Mesenteric fat pad (tissue), 1 donor: ENCODE data around the gene ASTL. TPM values are rescaled to one million over a fixed set of nuclear protein-coding genes. Genes with fewer than 3 reads are reported as not detected.

Source experiments
- DNase-seq: peaks from one replicate; pipeline ENCODE4 v3.0.0-alpha.2; 2020; ENCODE audit warnings: low spot score
- total RNA-seq: library from RNA; stranded (reverse); fragmentation: NEBNext Ultra II Directional; extraction: Animal tissue kit (Norgen Biotek cat#: 25700); gene quantifications from one replicate; pipeline ENCODE4 v1.2.1, GENCODE V29; 2021
- donor health status: DM: yes; HTN: yes; CAD: no.

The ASTL gene
- total RNA-seq, 1 donor from 2014 or later = not detected

DNA sequence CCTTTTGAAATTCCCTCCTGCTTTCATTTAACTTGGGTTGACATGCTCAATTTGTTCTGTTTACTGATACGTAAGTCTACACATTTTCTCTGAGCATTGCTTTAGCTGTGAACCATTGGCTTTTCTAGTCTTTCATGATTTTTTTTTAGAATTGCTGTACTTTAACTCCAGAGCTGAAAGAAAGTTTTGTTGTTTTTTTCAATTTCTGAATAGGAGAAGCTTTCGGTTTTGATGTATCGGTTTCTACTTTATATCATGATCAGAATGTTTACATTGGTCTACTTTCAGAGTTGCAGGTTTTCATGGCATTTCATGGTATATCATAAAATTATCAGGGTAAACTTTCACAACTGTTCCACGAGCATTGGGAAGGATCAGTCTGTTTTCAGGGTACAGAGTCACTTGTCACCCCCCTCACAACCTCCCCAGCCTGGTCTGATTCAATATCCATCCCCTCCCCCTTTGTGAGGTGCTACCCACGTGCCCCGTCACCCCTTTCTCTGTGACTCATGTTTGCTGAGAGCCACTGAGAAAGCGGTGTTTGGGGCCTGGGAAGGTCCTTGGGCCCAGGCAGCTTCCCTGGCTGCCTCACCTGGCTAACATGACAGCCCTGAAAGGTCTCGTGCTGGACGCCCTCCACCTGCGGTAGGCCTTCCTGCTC, 7.0 kb downstream of the ASTL start:
- no peak for DNase-seq

DNA sequence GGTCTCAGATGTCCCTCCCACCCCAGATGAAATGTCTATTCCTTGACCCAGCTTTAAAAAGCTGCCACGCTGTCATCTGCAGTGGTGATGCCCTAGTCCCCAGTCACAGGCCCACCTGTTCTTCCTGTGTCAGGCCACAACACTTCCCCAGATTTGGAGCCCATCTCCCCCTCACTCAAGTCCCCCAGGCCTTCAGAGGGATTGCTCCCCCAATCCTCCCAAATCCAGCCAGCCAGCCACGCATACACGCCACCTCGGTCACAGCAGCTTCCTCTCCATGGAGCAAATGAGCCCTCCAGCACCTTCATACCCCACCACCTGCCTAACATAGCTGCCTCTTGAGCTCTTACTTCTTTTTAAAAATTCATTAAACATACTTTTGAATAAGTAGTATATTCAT, 7.8 kb downstream of the ASTL start:
- DNase-seq = no peak

DNA sequence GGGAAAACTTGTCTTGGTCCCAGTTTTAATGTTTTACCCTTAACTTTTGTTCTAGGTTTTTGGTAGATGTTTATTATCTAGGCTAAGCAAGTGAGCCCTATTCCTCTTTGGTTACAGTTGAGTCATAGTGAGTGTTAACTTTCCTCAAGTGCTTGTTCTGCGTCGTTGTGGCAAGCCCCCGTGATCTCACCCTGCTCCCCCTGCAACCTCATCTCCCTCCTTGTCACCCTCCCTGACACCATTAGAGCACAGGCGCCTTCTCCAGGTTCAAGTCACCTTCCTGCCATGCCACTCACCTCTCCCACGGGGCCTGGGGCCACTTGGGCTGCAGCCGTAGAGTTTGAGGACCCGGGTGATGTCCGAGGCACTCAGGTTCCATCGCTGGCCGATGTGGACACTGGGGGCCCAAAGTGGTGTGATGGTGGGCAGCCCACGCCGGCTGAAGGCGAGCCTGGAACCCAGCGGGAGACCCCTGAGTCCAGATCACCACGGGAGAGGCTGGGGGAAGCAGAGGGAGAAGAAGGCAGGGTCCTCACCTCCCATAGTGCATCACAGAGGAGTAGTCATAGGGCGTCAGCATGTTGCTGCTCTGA, 8.7 kb downstream of the ASTL start:
- DNase-seq = no peak

DNA sequence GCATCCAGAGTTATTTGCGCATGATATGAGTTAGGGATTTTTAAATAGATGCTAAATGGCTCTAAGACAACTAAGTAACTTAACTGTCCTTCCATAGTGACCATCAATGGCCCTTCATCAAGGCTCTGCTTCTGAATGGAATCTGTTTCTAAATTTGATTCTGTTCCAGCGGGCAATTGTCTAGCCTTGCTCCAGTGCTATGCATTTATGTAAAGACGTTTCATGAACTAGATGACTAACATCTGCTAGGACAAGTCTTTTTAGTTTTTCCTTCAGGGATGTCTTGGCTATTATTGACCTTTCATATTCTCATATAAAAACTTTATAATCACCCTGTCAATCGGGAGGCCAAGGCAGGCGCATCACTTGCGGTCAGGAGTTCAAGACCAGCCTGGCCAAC, 9.8 kb downstream of the ASTL start:
- no peak for DNase-seq

DNA sequence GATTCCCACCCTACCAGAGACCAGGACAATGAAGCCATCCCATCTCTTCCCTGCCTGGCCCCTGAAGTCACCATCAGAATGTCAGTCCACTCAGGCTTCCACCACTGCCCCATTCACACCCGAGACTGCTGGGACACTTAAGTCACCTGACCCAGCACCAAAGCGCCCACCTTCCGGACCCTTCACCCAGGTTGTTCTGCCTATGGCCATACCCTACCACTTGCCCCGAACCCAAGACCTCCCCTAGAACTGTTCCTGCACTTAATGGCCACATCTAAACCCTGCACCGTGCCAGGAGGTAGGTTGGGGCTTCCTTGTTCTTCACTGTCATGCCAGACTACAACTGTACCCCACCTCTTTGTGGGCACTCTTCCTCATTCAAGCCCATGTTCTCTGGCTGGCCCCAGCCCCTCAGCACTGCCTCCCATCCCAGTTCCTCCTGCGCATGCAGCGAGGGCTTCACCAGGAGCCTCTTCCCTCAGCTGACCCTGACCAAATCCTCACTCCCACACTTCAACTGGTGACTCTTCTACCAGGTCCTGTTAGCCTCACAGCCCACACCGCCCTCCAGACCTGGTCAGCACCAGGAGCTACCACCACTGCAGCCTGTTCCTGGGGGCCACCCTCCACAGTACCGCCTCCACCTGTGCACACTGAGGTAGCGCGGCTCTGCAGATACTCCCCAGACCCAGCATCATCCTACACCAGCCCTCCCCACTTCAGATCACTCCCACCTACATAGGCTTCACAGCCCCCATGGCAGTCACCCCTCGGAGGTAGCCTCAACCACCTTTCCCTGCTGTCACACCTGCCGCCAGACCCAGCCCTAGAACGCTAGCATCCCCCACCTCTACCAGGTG, 13.7 kb downstream of the ASTL start:
- no peak for DNase-seq

DNA sequence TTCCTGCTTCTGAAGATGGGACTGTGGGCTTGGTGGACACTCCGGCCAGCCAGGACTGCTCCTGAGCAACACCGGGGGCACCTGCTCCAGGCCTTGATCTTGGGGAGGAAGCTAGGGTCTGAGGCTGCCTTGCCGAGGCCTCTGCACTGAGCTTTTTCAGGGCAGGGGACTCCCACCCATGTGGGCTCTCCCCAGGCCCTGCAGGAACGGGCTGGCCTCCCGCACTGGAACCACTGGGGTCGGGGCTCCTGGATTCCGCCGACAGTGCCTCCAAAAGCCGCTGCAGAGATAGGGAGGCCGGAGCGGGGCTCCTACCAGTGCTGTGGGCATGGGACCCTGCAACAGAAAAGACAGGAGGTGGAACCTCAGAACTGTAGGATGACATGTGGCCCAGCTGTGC, 14.4 kb downstream of the ASTL start:
- no peak for DNase-seq

DNA sequence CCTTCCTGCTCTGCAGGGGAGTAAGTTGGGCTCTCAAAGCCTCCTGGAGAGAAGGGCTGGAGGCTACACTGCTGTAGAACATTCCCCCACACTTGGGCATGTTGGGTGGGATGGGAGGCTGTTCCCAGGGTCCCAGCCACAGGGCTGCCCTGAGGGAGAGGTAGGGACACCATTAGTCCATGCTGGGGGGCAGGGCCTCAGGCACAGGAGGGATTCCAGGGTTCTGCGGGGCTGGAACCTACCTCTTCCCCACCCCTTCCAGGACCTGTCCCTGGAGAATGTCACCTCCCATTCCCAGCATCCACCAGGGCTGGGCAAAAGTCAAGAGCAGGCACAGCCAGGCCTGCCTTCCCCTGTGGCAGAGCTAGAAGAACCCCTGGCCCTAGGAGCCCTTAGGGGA, 15.0 kb downstream of the ASTL start:
- no peak for DNase-seq

DNA sequence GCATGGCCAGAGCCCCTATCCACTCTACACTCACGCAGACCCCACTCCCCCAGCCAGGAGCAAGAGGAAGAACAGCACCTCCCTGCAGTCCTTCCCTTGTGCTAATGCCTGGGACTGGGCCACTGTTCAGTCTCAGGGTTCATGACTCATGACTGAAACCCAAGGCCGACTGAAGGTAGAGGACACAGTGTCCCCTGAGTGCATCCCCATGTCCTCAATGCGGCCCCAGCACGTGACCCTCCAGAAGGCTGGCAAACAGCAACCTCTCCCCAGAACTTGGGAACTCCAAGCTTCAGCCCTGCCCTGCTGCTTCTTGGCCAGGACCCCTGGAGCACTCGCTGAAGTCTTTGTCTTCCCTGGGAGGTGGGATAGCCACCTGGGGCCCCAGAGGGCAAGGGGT, 15.9 kb downstream of the ASTL start:
- no peak for DNase-seq

DNA sequence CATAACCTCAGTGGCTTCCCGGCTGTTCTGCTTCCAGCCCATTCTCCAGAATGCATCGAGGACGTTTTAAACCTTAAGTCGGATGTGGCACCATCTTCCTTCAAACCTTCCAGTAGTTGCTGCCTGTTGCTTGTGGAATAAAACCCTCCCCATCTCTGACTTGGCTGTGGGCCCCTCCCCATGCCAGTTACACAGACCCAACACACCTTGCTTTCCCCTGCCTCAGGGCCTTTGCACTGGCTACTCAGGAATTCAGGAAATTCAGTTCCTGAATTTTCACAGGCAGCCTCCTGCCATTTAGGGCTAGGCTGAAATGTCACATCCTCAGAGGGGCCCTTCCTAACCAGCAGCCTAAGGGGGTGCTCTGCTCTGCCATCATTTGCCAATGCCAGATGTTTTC, 16.9 kb downstream of the ASTL start:
- no peak for DNase-seq

DNA sequence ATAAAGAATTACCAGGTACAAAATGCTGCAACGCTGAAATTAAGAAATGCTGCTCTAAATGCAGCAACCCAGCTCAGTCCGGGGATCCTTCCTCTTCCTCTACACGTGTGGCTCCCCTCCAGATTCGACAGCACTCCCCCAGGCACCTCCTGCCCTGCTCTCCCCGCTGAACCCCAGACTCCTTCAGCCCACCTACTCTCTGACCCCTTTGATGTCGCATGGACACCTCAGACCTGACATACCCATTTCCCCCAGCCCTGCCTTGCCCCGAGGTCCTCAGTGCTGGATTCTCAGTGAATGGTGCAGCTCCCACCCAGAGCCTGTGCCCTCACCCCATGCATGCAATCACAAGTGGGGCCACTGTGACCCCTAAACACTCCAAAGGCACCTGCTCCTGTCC, 17.3 kb downstream of the ASTL start:
- no peak for DNase-seq

DNA sequence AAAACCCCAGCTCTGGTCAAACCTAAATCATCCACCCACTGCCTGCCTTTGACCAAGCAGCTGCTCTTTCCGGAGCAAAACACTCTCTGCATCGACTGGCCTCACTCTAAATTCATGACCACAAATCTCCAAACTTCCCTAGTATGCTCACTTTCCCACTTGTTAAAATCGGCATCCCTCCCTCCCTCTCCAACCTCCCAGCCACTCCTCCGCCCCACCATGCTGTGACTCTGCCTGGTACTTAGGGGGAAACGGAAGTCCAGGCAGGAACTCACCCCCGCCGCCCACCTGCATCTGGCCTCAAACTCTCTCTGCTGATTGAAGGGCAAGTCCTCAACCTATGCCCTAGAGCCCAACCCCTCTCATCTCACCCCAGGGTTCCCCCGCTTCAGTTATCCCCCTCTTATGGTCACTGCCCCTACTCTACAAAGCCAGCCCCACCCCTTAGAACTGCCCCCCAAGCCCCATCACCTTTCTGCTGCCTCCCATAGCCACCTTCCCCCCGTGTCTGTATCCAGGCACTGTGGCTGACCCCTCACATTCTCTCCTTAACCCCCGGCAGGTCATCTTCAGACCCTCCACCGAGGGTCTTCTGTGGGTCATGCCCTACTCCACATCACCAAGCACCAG, 18.1 kb downstream of the ASTL start:
- DNase-seq = no peak

DNA sequence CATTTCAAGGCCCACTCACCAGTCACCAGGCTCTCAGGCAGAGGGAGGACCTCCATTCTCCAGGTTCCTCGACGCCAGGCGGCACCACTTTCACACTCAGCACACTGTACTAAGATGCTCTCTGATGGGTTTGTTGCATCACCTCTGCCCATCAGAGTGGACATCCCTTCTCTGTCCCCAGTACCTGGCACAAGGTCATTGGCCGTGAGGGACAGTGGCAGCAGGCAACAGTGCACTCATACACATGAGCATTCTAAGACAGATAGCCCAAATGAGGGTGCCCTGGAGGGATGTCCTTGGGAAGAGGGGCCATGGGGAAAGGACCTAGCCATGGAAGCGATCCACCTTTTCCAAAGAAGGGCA, 18.9 kb downstream of the ASTL start:
- no peak for DNase-seq

DNA sequence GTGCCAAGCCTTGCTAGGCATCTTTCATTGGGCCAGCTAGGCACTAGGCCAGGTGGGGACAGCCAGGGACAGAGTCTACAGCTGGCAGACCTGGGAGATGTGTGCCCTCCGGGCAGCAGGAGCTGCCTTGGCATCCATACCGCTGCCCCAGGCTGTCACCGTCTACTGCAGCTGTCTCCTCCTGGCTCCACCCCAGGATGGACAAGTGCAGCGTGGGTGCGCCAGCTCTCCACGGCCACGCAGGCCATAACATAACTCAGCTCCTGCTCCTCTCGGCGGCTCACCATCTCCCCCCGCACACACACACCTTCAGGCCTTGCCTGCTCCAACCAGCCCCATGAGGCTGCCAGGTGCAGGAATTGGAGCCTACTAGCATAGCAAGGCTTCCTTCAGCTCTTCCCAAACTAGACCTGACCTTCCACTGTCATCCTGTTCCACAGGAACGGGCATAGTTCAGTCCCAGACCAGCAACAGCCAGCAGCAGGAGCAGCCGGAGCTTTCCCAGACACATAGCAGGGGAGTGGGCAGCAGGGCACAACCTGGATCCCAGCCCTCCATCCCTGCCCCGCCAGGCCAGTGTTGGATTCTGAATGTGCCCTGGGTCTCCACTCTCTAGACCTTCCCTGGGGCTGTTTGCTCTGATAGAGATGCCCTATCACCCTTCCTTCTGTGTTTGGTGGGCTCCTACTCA, 19.5 kb downstream of the ASTL start:
- no peak for DNase-seq

DNA sequence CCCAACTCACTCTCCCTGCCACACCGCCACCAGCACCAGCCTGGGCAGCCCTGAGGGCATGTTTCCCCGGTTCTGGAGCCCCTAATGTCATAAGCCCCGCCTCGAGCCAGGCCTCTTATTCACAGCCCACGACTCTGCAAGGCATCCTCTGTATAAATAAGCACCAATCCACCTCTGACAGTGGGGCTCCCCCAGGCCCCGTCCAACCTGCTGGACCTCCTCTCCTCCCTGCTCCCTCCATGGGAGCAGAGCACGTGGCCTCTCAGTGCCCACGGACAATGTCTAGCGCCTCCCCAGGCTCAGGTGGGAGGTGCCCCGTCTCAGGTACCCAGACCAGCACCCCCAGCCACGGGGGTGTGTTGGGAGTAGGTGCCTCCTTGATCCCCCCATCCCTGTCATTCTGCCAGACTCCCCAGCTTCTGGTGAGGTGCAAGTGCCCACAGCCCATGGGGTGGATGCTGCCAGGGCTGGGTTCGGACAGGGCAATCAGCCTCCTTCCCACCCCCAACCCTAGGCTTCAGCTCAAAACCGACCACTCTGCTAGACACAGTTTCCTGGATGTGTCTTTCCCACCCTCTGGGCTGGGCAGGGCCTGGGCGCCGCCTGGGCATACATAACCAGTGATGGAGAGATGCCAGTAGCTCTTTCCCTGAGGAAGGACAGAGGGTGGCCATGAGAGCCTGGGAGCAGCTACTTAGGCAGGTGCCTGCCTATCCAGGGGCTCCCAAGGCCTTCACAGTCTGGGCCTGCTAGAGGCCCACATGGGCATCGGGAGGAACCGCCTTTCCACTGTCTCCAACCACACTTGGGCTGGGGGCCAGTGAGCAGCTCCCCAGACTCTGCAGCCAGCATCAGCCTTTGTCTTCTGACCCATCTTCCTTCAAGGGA, 20.4 kb downstream of the ASTL start:
- DNase-seq = no peak

DNA sequence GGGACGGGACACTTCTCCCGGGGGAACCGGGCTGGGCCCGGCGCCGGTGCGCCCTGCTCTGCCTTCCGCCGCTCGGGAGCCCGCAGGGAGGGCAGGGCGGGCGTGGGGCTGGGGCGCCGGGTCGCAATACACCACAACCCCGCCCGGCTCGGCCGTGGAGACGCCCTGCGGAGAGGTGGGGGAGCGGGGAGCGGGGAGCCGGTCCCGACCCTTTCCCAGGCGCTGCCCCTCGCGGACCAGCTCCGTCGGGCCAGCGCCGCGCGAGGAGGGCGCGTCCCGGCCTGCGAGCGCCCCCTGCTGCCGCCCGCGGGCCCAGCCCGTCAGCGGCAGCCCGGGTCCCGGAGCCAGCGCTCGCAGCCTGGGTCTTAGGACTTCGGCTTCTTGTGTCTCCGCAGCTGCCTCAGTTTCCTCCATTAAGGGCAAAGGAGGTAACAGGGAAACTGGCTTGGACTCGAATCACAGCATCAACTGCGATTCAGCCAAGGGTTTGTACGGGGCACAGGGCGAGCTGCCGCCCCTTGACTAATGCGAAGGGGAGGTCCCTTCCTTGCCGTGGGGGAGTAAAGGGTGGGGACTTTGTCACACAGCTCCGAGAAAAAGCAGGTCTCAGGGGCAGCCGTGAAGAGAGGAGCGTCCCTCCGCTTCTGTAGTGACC, 21.3 kb downstream of the ASTL start:
- DNase-seq = no peak

DNA sequence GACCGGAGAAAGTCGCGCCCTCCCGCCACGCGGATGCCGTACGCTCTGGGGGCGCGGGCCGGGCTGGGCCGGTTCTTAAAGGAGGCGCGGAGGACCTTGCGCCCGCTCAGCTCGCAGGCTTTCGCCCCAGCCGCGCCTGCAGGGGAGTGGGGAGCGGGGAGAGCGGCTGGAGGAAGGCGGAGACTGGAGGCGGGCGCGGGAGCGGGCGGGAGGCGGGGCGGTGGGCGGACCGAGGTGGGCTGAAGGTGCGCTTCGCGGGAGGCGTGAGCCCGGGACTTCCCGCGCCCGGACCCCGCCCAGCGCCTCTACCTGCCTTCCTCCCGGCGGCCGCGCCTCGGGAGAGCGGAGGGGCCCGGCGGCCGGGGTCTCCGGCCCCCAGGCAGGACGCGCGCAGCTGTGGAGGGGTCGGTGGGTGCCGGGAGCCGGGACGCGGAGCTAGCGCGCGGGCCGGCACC, 21.9 kb downstream of the ASTL start, which contains the start of gene ADRA2B:
TSS of gene ADRA2B (minus strand) at position 148 of the 455 bp plus-strand sequence. CDS start 422 bp downstream, outside the sequence.
- DNase-seq = no peak

DNA sequence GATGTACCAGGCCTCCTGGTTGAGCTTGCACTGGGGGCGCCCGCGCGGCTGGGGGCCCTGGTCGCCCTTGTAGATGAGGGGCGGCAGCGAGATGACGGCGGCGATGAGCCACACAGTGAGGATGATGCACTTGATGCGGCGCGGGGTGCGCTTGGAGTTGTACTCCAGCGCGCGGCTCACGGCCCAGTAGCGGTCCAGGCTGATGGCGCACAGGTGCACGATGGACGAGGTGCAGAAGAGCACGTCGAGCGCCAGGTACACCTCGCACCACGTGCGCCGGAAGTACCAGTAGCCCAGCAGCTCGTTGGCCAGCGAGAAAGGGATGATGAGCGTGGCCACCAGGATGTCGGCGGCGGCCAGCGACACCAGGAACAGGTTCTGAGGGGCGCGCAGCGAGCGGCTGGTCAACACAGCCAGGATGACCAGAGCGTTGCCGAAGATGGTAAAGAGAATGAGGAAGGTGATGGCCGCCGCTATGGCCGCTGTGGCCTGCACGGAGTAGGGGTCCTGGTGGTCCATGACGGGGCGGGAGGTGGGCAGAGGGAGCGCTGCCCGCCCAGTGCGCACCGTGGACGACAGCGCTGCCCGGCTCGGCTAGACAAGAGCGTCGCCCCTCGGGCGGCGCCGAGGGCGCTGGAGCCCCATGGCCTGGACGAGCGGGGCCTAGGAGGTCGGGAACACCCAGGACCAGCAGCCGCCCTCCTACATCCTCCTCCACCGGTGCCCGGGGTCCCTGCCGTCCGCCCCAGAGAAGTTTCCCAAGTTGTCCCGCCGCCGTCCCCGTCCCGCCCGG, 22.5 kb downstream of the ASTL start:
- no peak for DNase-seq

DNA sequence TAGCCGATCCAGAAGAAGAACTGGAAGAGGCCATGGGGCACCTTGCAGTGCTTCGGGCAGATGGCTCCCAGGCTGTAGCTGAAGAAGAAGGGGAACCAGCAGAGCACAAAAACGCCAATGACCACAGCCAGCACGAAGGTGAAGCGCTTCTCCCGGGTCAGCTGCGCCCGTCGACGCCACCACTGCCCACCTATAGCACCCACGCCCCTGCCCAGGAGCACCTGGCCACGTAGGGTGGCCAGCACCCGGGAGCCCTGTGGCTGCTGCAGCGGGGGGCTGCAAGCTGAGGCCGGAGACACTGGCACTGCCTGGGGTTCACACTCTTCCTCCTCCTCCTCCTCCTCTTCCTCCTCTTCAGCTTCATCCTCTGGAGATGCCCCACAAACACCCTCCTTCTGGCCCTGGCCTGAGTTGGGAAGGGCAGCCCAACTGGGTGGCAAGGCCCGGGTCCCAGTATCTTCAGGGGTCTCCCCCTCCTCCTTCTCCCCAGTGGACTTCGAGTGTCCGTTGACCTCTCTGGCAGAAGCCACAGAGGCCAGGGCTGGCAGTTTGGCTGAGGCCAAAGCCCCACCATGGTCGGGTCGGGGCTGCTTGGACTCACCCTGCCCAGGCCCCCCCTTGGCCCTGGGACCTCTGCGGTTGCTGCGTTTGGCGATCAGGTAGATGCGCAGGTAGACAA, 23.3 kb downstream of the ASTL start:
- no peak for DNase-seq
